Measurements from ENCODE around the gene SSNA1. TPM values are rescaled to one million over a fixed set of nuclear protein-coding genes. Genes with fewer than 3 reads are reported as not detected.

The SSNA1 gene
- total and polyA plus RNA-seq, 4 donors, result 30.5 to 87.1 (median 57.2) TPM

- Histone ChIP-seq H3K27ac (ENCODE audit: low read depth in 1 of 2, low read length in 2 of 2) (no peak overlapping the region), H3K4me3 (ENCODE audit: low read length in 2 of 2) (peak overlapping the region; percentile 8 to 69), H3K9me3 (ENCODE audit: control insufficient read depth, low read length) (no peaks in the 10 kb centered on the region), H3K4me1 (ENCODE audit: control insufficient read depth in 1 of 2, insufficient read depth in 2 of 2, low read length in 2 of 2) (peaks cover 1 to 3% of the 10 kb centered on the region in 2 donors), H3K36me3 (ENCODE audit: control insufficient read depth in 1 of 2, insufficient read depth in 2 of 2, low read length in 1 of 2) (no peaks in the 10 kb centered on the region), H3K27me3 (ENCODE audit: control insufficient read depth in 1 of 2, insufficient read depth in 2 of 2, low read length in 1 of 2) (no peaks in the 10 kb centered on the region)
- intact Hi-C loops (cut with DNase I), result no loop called here
- ATAC-seq (ENCODE audit: low FRiP score), result no peak
- no peak for DNase-seq
- WGBS, 2 donors, result 5 to 6% methylated on average over 38 to 51 of the region's 51 CpGs
Measured at GRCh38 chr9:137199411-137200121, 11.1 kb downstream of the SSNA1 start.

- no peaks in the 10 kb centered on the region for H3K9me3 ChIP-seq (ENCODE audit: control insufficient read depth, low read length)
- peak; percentile 99 to 100 for DNase-seq
- peak within 1 kb of the TSS in 1 of 2 donors; percentile 35 for H3K27ac ChIP-seq (ENCODE audit: low read depth in 1 of 2, low read length in 2 of 2)
- H3K4me3 ChIP-seq (ENCODE audit: low read length in 2 of 2), result peak within 1 kb of the TSS; percentile 69 to 74
- ATAC-seq (ENCODE audit: low FRiP score), result peak; percentile 99
- H3K27me3 ChIP-seq (ENCODE audit: control insufficient read depth in 1 of 2, insufficient read depth in 2 of 2, low read length in 1 of 2), result no peaks in the 10 kb centered on the region
- intact Hi-C loops (cut with DNase I), result no loop called here
- WGBS, 2 donors, result 0 to 1% methylated on average over 82 to 118 of the region's 118 CpGs
- H3K4me1 ChIP-seq (ENCODE audit: control insufficient read depth in 1 of 2, insufficient read depth in 2 of 2, low read length in 2 of 2), result peaks cover 1 to 3% of the 10 kb centered on the region in 2 donors
- H3K36me3 ChIP-seq (ENCODE audit: control insufficient read depth in 1 of 2, insufficient read depth in 2 of 2, low read length in 1 of 2), result no peaks in the 10 kb centered on the region
Measured at GRCh38 chr9:137200311-137201204, 12.1 kb downstream of the SSNA1 start, which contains the start of gene TPRN. Gene TPRN (minus strand): TSS chr9:137200741. CDS start chr9:137200711, 30 bp downstream.

- H3K4me3 ChIP-seq (ENCODE audit: low read length in 2 of 2), result peak overlapping the region; percentile 15 to 52
- no peaks in the 10 kb centered on the region for H3K27me3 ChIP-seq (ENCODE audit: control insufficient read depth in 1 of 2, insufficient read depth in 2 of 2, low read length in 1 of 2)
- H3K9me3 ChIP-seq (ENCODE audit: control insufficient read depth, low read length), result no peaks in the 10 kb centered on the region
- WGBS, 2 donors, result 18 to 19% methylated on average over 23 of the region's 23 CpGs
- peaks cover 1 to 3% of the 10 kb centered on the region in 2 donors for H3K4me1 ChIP-seq (ENCODE audit: control insufficient read depth in 1 of 2, insufficient read depth in 2 of 2, low read length in 2 of 2)
- intact Hi-C loops (cut with DNase I), result no loop called here
- no peaks in the 10 kb centered on the region for H3K36me3 ChIP-seq (ENCODE audit: control insufficient read depth in 1 of 2, insufficient read depth in 2 of 2, low read length in 1 of 2)
- ATAC-seq (ENCODE audit: low FRiP score), result no peak
- no peak for DNase-seq
- peak overlapping the region in 1 of 2 donors; percentile 35 for H3K27ac ChIP-seq (ENCODE audit: low read depth in 1 of 2, low read length in 2 of 2)
Measured at GRCh38 chr9:137201205-137201868, 12.9 kb downstream of the SSNA1 start.

- Histone ChIP-seq H3K9me3 (ENCODE audit: control insufficient read depth, low read length) (no peaks in the 10 kb centered on the region), H3K36me3 (ENCODE audit: control insufficient read depth in 1 of 2, insufficient read depth in 2 of 2, low read length in 1 of 2) (no peaks in the 10 kb centered on the region), H3K27ac (ENCODE audit: low read depth in 1 of 2, low read length in 2 of 2) (no peak overlapping the region), H3K4me3 (ENCODE audit: low read length in 2 of 2) (no peak overlapping the region), H3K4me1 (ENCODE audit: control insufficient read depth in 1 of 2, insufficient read depth in 2 of 2, low read length in 2 of 2) (peaks cover 1 to 3% of the 10 kb centered on the region in 2 donors), H3K27me3 (ENCODE audit: control insufficient read depth in 1 of 2, insufficient read depth in 2 of 2, low read length in 1 of 2) (no peaks in the 10 kb centered on the region)
- intact Hi-C loops (cut with DNase I), result no loop called here
- DNase-seq (no peak), ATAC-seq (ENCODE audit: low FRiP score) (no peak)
- WGBS, 2 donors, result 34% methylated on average over 8 of the region's 8 CpGs
Measured at GRCh38 chr9:137202966-137203365, 14.5 kb downstream of the SSNA1 start.

GRCh38 chr9:137204731-137205125, 16.3 kb downstream of the SSNA1 start:
- Histone ChIP-seq H3K27me3 (ENCODE audit: control insufficient read depth in 1 of 2, insufficient read depth in 2 of 2, low read length in 1 of 2) (no peaks in the 10 kb centered on the region), H3K4me3 (ENCODE audit: low read length in 2 of 2) (peak overlapping the region; percentile 62 to 69), H3K36me3 (ENCODE audit: control insufficient read depth in 1 of 2, insufficient read depth in 2 of 2, low read length in 1 of 2) (no peaks in the 10 kb centered on the region), H3K4me1 (ENCODE audit: control insufficient read depth in 1 of 2, insufficient read depth in 2 of 2, low read length in 2 of 2) (peaks cover 1% of the 10 kb centered on the region in 2 donors), H3K9me3 (ENCODE audit: control insufficient read depth, low read length) (no peaks in the 10 kb centered on the region), H3K27ac (ENCODE audit: low read depth in 1 of 2, low read length in 2 of 2) (no peak overlapping the region)
- 9 to 13% methylated on average over 21 of the region's 21 CpGs for WGBS, 2 donors
- ATAC-seq (ENCODE audit: low FRiP score), result no peak
- no peak for DNase-seq
- intact Hi-C loops (cut with DNase I), result no loop called here

GRCh38 chr9:137205126-137206069, 16.9 kb downstream of the SSNA1 start, which contains the start of the genes NDOR1 and TMEM203:
Gene NDOR1 (plus strand): TSS chr9:137205700. CDS start chr9:137205778, 78 bp downstream.
Gene TMEM203 (minus strand): TSS chr9:137205648. CDS start chr9:137205414, 234 bp downstream.
- intact Hi-C loops (cut with DNase I), result no loop called here
- Histone ChIP-seq H3K27me3 (ENCODE audit: control insufficient read depth in 1 of 2, insufficient read depth in 2 of 2, low read length in 1 of 2) (no peaks in the 10 kb centered on the region), H3K36me3 (ENCODE audit: control insufficient read depth in 1 of 2, insufficient read depth in 2 of 2, low read length in 1 of 2) (no peaks in the 10 kb centered on the region), H3K4me3 (ENCODE audit: low read length in 2 of 2) (peak within 1 kb of the TSS; percentile 62 to 69), H3K4me1 (ENCODE audit: control insufficient read depth in 1 of 2, insufficient read depth in 2 of 2, low read length in 2 of 2) (peaks cover 0 to 1% of the 10 kb centered on the region in 2 donors), H3K27ac (ENCODE audit: low read depth in 1 of 2, low read length in 2 of 2) (peak within 1 kb of the TSS in 1 of 2 donors; percentile 35), H3K9me3 (ENCODE audit: control insufficient read depth, low read length) (no peaks in the 10 kb centered on the region)
- WGBS, 2 donors, result 0% methylated on average over 74 to 98 of the region's 98 CpGs
- peak; percentile 81 for ATAC-seq (ENCODE audit: low FRiP score)
- peak; percentile 95 to 99 for DNase-seq

- Histone ChIP-seq H3K27ac (ENCODE audit: low read depth in 1 of 2, low read length in 2 of 2) (no peak overlapping the region), H3K9me3 (ENCODE audit: control insufficient read depth, low read length) (no peaks in the 10 kb centered on the region), H3K27me3 (ENCODE audit: control insufficient read depth in 1 of 2, insufficient read depth in 2 of 2, low read length in 1 of 2) (no peaks in the 10 kb centered on the region), H3K4me1 (ENCODE audit: control insufficient read depth in 1 of 2, insufficient read depth in 2 of 2, low read length in 2 of 2) (no peaks in the 10 kb centered on the region), H3K36me3 (ENCODE audit: control insufficient read depth in 1 of 2, insufficient read depth in 2 of 2, low read length in 1 of 2) (no peaks in the 10 kb centered on the region), H3K4me3 (ENCODE audit: low read length in 2 of 2) (no peak overlapping the region)
- intact Hi-C loops (cut with DNase I), result no loop called here
- DNase-seq, result no peak
- no peak for ATAC-seq (ENCODE audit: low FRiP score)
- WGBS, 2 donors, result 75% methylated on average over 7 of the region's 7 CpGs
Measured at GRCh38 chr9:137206602-137207001, 18.1 kb downstream of the SSNA1 start.
